ENCODE data around the gene PXDC1.

- no peak for TF ChIP-seq YY1 (IDR thresholded peaks at IDR 0.05; ENCODE audit: insufficient read depth, insufficient read length)
- no peak for TF ChIP-seq ZNF274 (IDR thresholded peaks at IDR 0.05; ENCODE audit: low read depth, low read length)
- TF ChIP-seq SUZ12 (IDR thresholded peaks at IDR 0.05; ENCODE audit: extremely low read depth, insufficient read depth, insufficient read length), result no peak
Measured at GRCh38 chr6:3718407-3718806, 33.1 kb downstream of the PXDC1 start.

Data from NT2/D1 (cell line).